Testis (tissue), 3 donors: ENCODE data around the gene STX16. TPM values are rescaled to one million over a fixed set of nuclear protein-coding genes. Genes with fewer than 3 reads are reported as not detected.
A peak's percentile ranks its signal among the peaks of the same experiment; 100 is the strongest.

Source experiments
- DNase-seq: peaks from one replicate; pipeline ENCODE4 v3.0.0-alpha.2; 2019
- H3K27ac ChIP-seq, 2 donors: fragments of 200-600 bp; sonication (generic); one replicate each; pipeline ENCODE4 v1.5.1; 2019
- H3K27me3 ChIP-seq: fragments of 200-600 bp; sonication (generic); one replicate; pipeline ENCODE4 v1.5.1; 2019
- H3K36me3 ChIP-seq: fragments of 200-600 bp; sonication (generic); one replicate; pipeline ENCODE4 v1.5.1; 2017; ENCODE audit warnings: low read depth; ENCODE audit errors: missing control alignments
- H3K4me1 ChIP-seq: fragments of 200-600 bp; sonication (generic); one replicate; pipeline ENCODE4 v1.5.1; 2019
- H3K4me3 ChIP-seq, 2 donors: fragments of 200-600 bp; sonication (generic); one replicate each; pipeline ENCODE4 v1.5.1; 2017 to 2019
- H3K9me3 ChIP-seq: fragments of 200-600 bp; sonication (generic); one replicate; pipeline ENCODE4 v1.5.1; 2017
- POLR2A ChIP-seq: fragments of 450-650 bp; IDR thresholded peaks from one replicate; pipeline ENCODE4 v1.6.1; 2017; ENCODE audit warnings: antibody characterized with exemption, mild to moderate bottlenecking, moderate library complexity
- WGBS, 2 donors: methylation state at CpG; one replicate each; pipeline ENCODE4 v1.1.5; 2018; 5-methylcytosine and 5-hydroxymethylcytosine counted together
- intact Hi-C: fragments of 100-400 bp; cut with DNase I; formaldehyde crosslinking; loops from one replicate; pipeline ENCODE4 v1.15.1; 2023; ENCODE audit warnings: low total_unique reads
- polyA plus RNA-seq: library from polyadenylated mRNA; stranded (reverse); fragments of 350-450 nt; fragmentation: Illumina TruSeq; extraction: RNeasy Lipid Tissue Mini Kit (QIAGEN cat#74804); gene quantifications from one replicate; pipeline ENCODE4 v1.2.3, GENCODE V29; 2014; ENCODE audit warnings: low read depth, low replicate concordance; ENCODE audit not compliant: insufficient read depth
- total RNA-seq, 2 donors: library from RNA; depleted of rRNA; stranded (reverse); fragments of >200 nt; gene quantifications; one replicate each; pipeline ENCODE4 v1.2.3, GENCODE V29; 2016
- TF ChIP-seq, protein P1 (sequence below), 3 experiments: fragments of 450-650 bp in 2 of 3; fragments of 200-600 bp in 1 of 3; sonication (generic) in 1 of 3; IDR thresholded peaks; one replicate each; pipeline ENCODE4 v1.5.1; 2016 to 2019; ENCODE audit warnings: antibody characterized with exemption in 3 of 3, mild to moderate bottlenecking in 2 of 3, moderate library complexity in 1 of 3

STX16 gene
- total and polyA plus RNA-seq, 3 donors from 2014 or later: 79.3 to 124 (median 107) TPM

DNA sequence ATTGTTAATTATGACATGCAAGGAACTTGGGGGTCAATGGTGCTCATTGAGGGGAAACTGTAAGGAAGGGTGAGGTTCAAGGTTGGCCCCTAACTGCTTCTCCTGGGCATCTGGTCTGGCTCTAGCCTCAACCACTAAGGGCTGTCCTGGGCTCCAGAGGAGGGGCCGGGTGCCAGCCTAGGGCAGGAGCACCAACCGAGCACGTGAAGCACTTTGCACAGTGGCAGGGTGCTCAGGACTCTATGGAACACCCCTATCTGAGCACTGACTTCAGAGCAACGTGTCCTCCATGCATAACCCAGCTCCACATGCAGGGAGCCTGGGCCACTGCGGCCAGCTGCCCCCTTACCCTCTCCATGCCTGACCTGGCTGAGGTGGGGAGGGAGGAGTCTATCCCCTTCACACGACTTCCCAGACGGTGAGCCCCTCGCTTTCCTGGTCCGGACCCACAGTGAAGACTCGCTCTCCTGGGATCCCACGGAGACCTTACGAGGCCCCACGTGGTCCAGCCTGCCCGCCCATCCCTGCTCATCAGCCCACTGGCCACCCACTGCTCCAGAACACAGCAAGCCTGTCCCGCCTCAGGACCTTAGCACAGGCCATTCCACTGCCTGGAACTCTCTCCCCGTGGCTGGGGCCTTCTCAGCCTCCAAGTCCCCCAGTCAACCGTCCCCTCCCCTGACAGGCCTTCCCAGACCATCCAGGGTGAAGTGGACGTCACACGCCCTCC lies 40.8 kb upstream of the STX16 start:
- no peak for DNase-seq
- Histone ChIP-seq H3K36me3 (no peaks in the 10 kb centered on the region), H3K9me3 (no peaks in the 10 kb centered on the region), H3K4me1 (peaks cover 18% of the 10 kb centered on the region), H3K27me3 (no peaks in the 10 kb centered on the region), H3K27ac (no peak overlapping the region), H3K4me3 (no peak overlapping the region)
- intact Hi-C loops: no loop called here
- WGBS, 2 donors: 92 to 97% methylated on average over 15 to 19 of the region's 19 CpGs
- TF ChIP-seq POLR2A: no peak
- TF ChIP-seq, protein P1, sequence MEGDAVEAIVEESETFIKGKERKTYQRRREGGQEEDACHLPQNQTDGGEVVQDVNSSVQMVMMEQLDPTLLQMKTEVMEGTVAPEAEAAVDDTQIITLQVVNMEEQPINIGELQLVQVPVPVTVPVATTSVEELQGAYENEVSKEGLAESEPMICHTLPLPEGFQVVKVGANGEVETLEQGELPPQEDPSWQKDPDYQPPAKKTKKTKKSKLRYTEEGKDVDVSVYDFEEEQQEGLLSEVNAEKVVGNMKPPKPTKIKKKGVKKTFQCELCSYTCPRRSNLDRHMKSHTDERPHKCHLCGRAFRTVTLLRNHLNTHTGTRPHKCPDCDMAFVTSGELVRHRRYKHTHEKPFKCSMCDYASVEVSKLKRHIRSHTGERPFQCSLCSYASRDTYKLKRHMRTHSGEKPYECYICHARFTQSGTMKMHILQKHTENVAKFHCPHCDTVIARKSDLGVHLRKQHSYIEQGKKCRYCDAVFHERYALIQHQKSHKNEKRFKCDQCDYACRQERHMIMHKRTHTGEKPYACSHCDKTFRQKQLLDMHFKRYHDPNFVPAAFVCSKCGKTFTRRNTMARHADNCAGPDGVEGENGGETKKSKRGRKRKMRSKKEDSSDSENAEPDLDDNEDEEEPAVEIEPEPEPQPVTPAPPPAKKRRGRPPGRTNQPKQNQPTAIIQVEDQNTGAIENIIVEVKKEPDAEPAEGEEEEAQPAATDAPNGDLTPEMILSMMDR (IDR thresholded peaks at IDR 0.05): no peak

DNA sequence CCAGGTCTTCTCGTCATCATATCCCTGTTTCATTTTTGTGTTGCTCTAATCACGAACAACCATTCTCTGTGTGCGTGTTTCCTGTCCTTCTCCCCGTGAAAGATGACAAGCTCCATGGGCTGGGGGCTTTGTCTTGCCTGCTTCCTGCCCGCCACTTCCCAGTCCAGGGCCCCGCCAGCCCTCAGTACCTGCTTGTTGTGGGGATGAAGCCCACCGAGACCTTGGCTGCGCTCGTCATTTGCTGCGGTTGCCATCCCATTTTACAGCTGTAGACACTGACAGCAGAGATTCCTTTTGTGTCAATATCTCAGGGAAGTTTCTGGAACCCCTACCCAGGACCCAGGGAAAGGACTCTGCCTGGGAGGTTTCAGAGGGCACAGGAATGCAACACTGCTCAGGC lies 40.3 kb upstream of the STX16 start:
- Histone ChIP-seq H3K27ac (no peak overlapping the region), H3K36me3 (no peaks in the 10 kb centered on the region), H3K9me3 (no peaks in the 10 kb centered on the region), H3K27me3 (no peaks in the 10 kb centered on the region), H3K4me1 (peaks cover 18% of the 10 kb centered on the region), H3K4me3 (no peak overlapping the region)
- no peak for DNase-seq
- intact Hi-C loops: no loop called here
- 95 to 97% methylated on average over 9 to 10 of the region's 10 CpGs for WGBS, 2 donors
- TF ChIP-seq, protein P1 (IDR thresholded peaks at IDR 0.05): no peak
- TF ChIP-seq POLR2A: no peak

DNA sequence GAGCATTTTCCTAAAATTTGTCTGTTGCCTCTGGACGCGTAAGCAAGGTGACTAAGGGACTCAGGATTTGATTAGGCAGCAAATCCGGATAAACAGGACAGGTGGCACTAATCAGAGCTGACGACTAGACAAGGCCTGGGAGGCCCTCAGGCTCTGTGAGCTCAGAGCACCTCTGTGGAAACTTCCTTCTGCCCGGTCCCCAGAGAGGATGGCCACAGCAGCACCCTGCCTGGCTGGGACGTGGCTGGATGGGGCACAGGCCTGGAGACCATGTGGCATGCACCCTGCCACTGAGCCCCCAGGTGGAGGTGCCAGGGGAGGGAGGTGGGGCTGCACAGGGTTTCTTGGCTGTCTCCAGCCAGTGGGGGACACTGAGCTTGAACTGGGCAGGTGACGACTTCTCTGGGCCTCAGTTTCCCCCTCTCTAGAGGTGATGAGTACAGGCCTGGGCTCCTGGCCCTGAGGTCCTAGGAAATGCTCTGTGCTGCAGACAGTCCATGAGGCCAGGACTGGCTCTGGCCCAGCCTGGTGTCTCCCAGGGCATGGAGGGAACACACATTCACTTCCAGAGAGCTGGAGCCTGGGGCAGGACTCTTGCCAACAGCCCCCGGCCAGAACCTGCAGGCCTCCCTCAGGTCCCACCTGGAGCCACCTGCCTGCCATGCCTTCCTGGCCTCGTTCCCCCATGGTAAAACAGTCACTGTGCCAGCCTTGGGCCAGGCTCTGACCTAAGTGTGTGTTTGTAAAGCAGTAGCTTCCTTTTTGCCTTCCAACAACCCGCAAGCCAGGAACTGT lies 39.6 kb upstream of the STX16 start:
- intact Hi-C loops: no loop called here
- Histone ChIP-seq H3K9me3 (no peaks in the 10 kb centered on the region), H3K4me3 (no peak overlapping the region), H3K36me3 (no peaks in the 10 kb centered on the region), H3K27ac (peak overlapping the region in 1 of 2 donors; percentile 61), H3K4me1 (peaks cover 18% of the 10 kb centered on the region), H3K27me3 (no peaks in the 10 kb centered on the region)
- peak; percentile 30 for DNase-seq
- WGBS, 2 donors: 77 to 83% methylated on average over 4 to 10 of the region's 10 CpGs
- no peak for TF ChIP-seq POLR2A
- TF ChIP-seq, protein P1 (IDR thresholded peaks at IDR 0.05): no peak

DNA sequence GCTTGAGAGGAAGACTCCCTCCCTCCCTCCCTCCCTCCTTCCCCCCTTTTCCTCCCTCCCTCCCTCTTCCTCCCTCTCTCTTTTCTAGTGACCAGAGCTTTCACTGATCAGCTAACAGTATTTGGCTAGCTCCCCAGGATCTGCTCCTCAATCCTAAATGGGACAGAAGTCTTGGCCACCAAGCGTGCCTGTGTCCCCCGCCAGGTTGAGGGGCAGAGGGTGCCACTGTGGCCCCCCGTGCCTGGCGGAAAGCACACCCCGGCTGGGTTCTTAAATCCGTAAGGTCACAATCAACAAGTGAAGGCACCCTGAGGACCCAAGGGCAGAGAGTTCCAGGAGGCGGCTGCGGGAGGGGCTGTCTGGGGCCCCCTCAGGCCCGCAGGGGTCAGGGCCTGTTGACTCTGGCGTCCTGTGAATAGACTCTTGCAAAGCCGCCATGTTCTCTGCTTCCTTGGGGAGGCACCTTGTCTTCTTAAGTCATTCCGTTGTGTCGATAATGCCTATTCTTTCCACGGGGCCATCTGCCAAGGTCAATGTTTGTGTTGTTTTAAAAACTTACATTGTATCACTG lies 38.9 kb upstream of the STX16 start:
- 25 to 34% methylated on average over 12 to 14 of the region's 14 CpGs for WGBS, 2 donors
- Histone ChIP-seq H3K27me3 (no peaks in the 10 kb centered on the region), H3K27ac (peak overlapping the region; percentile 61 to 64), H3K4me1 (peaks cover 18% of the 10 kb centered on the region), H3K36me3 (no peaks in the 10 kb centered on the region), H3K4me3 (no peak overlapping the region), H3K9me3 (no peaks in the 10 kb centered on the region)
- intact Hi-C loops: no loop called here
- TF ChIP-seq POLR2A: no peak
- TF ChIP-seq, protein P1 (IDR thresholded peaks at IDR 0.05): no peak
- DNase-seq: peak; percentile 83
